Stimulated activated CD8-positive, alpha-beta memory T cell treated with anti-CD3 and anti-CD28 coated beads, Interleukin-7, amount 100 ng/mL, for 24 hours (primary cell): Measurements from ENCODE around the gene ACTRT3.
A peak's percentile ranks its signal among the peaks of the same experiment; 100 is the strongest.
"Not testable (repeated sequence)": the region's sequence is repeated elsewhere in the genome, so short reads cannot be mapped to it uniquely, and the experiment has no call there.

Experiments
- DNase-seq: peaks from one replicate; pipeline ENCODE4 v3.0.0-alpha.2; 2020; ENCODE audit warnings: low read depth

The ACTRT3 gene

GRCh38 chr3:169772897-169773816 lies 3.8 kb upstream of the ACTRT3 start, which contains the start of gene MYNN:
Gene MYNN (plus strand): TSS chr3:169773396. CDS start chr3:169774296, 900 bp downstream.
- DNase-seq: peak; percentile 89

- DNase-seq: peak; percentile 41
Observed at GRCh38 chr3:169772305-169772896, 3.0 kb upstream of the ACTRT3 start.

- DNase-seq: peak; percentile 15
Observed at GRCh38 chr3:169771497-169772304, 2.3 kb upstream of the ACTRT3 start.

- peak; percentile 79 for DNase-seq
Observed at GRCh38 chr3:169764882-169765612, 4.3 kb downstream of the ACTRT3 start, which contains the start of gene TERC. Gene TERC (minus strand): TSS chr3:169765060.

GRCh38 chr3:169764312-169764881 lies 5.0 kb downstream of the ACTRT3 start:
- DNase-seq: peak; percentile 26

GRCh38 chr3:169760479-169760878 lies 8.9 kb downstream of the ACTRT3 start:
- no peak for DNase-seq

- no peak for DNase-seq
Observed at GRCh38 chr3:169759256-169759655, 10.1 kb downstream of the ACTRT3 start.

GRCh38 chr3:169758359-169758994 lies 10.9 kb downstream of the ACTRT3 start:
- no peak for DNase-seq

- DNase-seq: no peak
Observed at GRCh38 chr3:169755488-169755887, 13.9 kb downstream of the ACTRT3 start.

- DNase-seq: no peak
Observed at GRCh38 chr3:169754711-169755110, 14.7 kb downstream of the ACTRT3 start.

- no peak for DNase-seq
Observed at GRCh38 chr3:169751875-169752274, 17.5 kb downstream of the ACTRT3 start.

GRCh38 chr3:169750665-169751064 lies 18.7 kb downstream of the ACTRT3 start:
- DNase-seq: no peak

GRCh38 chr3:169748670-169749069 lies 20.7 kb downstream of the ACTRT3 start:
- DNase-seq: no peak

GRCh38 chr3:169746924-169747323 lies 22.4 kb downstream of the ACTRT3 start:
- no peak for DNase-seq

GRCh38 chr3:169744366-169745054 lies 24.9 kb downstream of the ACTRT3 start:
- DNase-seq: no peak

GRCh38 chr3:169739067-169739466 lies 30.3 kb downstream of the ACTRT3 start:
- no peak for DNase-seq

- DNase-seq: not testable (repeated sequence)
Observed at GRCh38 chr3:169731857-169732256, 37.5 kb downstream of the ACTRT3 start.

- no peak for DNase-seq
Observed at GRCh38 chr3:169722724-169723123, 46.6 kb downstream of the ACTRT3 start.

GRCh38 chr3:169718415-169718814 lies 50.9 kb downstream of the ACTRT3 start:
- DNase-seq: not testable (repeated sequence)
